Endothelial cell of umbilical vein (primary cell): ENCODE results near the gene COL13A1.

Experiments
- EZH2 ChIP-seq: IDR thresholded peaks from 2 replicates; pipeline ENCODE4 v1.6.1; 2012; ENCODE audit warnings: borderline replicate concordance, low read depth, mild to moderate bottlenecking, moderate library complexity, low read length, inconsistent platforms; ENCODE audit not compliant: severe bottlenecking
- FOS ChIP-seq: IDR thresholded peaks from 2 replicates; pipeline ENCODE4 v1.6.1; 2011; ENCODE audit warnings: mild to moderate bottlenecking, low read length, moderate library complexity, borderline replicate concordance; ENCODE audit not compliant: insufficient read depth
- JUN ChIP-seq: IDR thresholded peaks from 2 replicates; pipeline ENCODE4 v1.6.1; 2011; ENCODE audit warnings: borderline replicate concordance, low read depth; ENCODE audit not compliant: insufficient read length, insufficient read depth
- MYC ChIP-seq: IDR thresholded peaks from one replicate; pipeline ENCODE4 v1.6.1; 2011; ENCODE audit warnings: mild to moderate bottlenecking, low read depth, low read length
- POLR2A ChIP-seq: IDR thresholded peaks from 2 replicates; pipeline ENCODE4 v1.6.1; 2012; ENCODE audit warnings: low read depth, mild to moderate bottlenecking, control low read depth, low read length
- POLR2AphosphoS5 ChIP-seq: IDR thresholded peaks from 2 replicates; pipeline ENCODE4 v1.6.1; 2012; ENCODE audit warnings: low read depth, mild to moderate bottlenecking, control low read depth, low read length, moderate library complexity; ENCODE audit not compliant: insufficient read depth
- TF ChIP-seq, protein P1 (sequence below), 2 donors: IDR thresholded peaks; 1 replicate in 1 of 2; 2 replicates in 1 of 2; pipeline ENCODE4 v1.5.1; 2011; ENCODE audit warnings: low read length in 2 of 2, mild to moderate bottlenecking in 2 of 2, moderate library complexity in 2 of 2, control low read depth in 1 of 2, inconsistent platforms in 1 of 2, low read depth in 1 of 2; ENCODE audit not compliant: insufficient read depth in 1 of 2; ENCODE audit errors: extremely low read depth in 1 of 2
- TF ChIP-seq, protein P2 (sequence below): IDR thresholded peaks from 2 replicates; pipeline ENCODE4 v1.6.1; 2011; ENCODE audit not compliant: insufficient read depth, insufficient read length

DNA sequence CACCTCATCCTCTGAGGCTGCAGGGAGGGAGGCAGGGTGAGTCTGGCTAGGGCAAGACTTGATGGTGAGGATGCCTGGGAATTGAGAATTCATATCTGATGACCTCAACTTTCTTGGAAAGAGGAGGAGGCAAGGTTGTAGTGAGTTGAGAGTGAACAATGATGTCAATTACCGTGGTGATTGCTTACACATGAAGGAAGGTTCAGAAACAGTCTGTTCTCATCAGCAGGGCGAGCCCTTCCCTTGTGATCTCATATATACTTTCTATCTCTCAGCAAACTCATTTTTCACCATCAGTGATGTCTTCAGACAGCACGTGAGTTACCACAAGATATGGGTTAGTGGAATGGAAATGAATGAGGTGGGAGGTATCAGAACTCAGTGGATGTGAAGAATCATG is 20.1 kb upstream of the COL13A1 start:
- TF ChIP-seq, protein P1, sequence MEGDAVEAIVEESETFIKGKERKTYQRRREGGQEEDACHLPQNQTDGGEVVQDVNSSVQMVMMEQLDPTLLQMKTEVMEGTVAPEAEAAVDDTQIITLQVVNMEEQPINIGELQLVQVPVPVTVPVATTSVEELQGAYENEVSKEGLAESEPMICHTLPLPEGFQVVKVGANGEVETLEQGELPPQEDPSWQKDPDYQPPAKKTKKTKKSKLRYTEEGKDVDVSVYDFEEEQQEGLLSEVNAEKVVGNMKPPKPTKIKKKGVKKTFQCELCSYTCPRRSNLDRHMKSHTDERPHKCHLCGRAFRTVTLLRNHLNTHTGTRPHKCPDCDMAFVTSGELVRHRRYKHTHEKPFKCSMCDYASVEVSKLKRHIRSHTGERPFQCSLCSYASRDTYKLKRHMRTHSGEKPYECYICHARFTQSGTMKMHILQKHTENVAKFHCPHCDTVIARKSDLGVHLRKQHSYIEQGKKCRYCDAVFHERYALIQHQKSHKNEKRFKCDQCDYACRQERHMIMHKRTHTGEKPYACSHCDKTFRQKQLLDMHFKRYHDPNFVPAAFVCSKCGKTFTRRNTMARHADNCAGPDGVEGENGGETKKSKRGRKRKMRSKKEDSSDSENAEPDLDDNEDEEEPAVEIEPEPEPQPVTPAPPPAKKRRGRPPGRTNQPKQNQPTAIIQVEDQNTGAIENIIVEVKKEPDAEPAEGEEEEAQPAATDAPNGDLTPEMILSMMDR (IDR thresholded peaks at IDR 0.05; ENCODE audit: extremely low read depth in 1 of 2, insufficient read depth in 1 of 2, low read depth in 1 of 2, low read length in 2 of 2), result no peak
- TF ChIP-seq POLR2A, result no peak
- TF ChIP-seq POLR2AphosphoS5, result no peak
- TF ChIP-seq EZH2, result no peak
- TF ChIP-seq, protein P2, sequence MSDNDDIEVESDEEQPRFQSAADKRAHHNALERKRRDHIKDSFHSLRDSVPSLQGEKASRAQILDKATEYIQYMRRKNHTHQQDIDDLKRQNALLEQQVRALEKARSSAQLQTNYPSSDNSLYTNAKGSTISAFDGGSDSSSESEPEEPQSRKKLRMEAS, result no peak
- TF ChIP-seq MYC, result no peak
- no peak for TF ChIP-seq JUN
- TF ChIP-seq FOS, result no peak
